Measurements from ENCODE around the gene NOL8. TPM values are rescaled to one million over a fixed set of nuclear protein-coding genes. Genes with fewer than 3 reads are reported as not detected.

Gene NOL8
- total and polyA plus RNA-seq, 2 donors (not counting 1 experiment from before 2014, with no cell fraction given): 19.9 to 91.0 TPM

DNA sequence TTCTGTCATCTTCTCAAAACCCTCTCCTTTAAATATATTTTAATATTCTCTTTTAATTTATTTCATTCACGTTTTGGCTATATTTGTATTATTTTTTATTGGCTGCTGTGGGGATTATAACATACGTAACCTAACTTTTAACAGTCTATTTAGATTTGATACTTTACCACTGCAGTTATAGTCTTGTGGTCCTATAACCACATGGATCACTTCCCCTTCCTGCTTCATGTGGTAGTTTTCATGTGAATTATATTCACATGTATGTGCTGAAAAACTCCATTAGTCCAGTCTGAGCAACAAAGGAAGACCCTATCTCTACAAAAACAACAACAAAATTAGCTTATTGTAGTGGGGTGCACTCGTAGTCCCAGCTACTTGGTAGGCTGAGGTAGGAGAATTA lies 34.9 kb upstream of the NOL8 start:
- Histone ChIP-seq H3K27ac (ENCODE audit: low read length in 2 of 2) (no peak overlapping the region), H2AFZ (ENCODE audit: insufficient read depth, low read depth, low read length, poor library complexity, severe bottlenecking) (no peak overlapping the region), H3K9ac (ENCODE audit: low read length) (no peak overlapping the region), H3K79me2 (ENCODE audit: control insufficient read depth, insufficient read depth, low read length) (no peaks in the 10 kb centered on the region), H3K36me3 (replicated peaks in 1 of 2; ENCODE audit: control extremely low read depth in 1 of 2, control insufficient read depth in 1 of 2, extremely low read depth in 1 of 2, insufficient read depth in 2 of 2, low read length in 1 of 2) (no peaks in the 10 kb centered on the region), H3K4me1 (ENCODE audit: control insufficient read depth in 2 of 2, insufficient read depth in 2 of 2, low read length in 2 of 2) (peaks cover 0 to 9% of the 10 kb centered on the region in 2 donors), H3K4me2 (replicated peaks; ENCODE audit: low read depth, low read length, poor library complexity, severe bottlenecking) (no peak overlapping the region), H3K4me3 (ENCODE audit: control extremely low read depth in 1 of 5, extremely low read depth in 1 of 5, insufficient read depth in 1 of 5, low read depth in 2 of 5, low read length in 4 of 5) (no peak overlapping the region), H4K20me1 (ENCODE audit: control insufficient read depth, insufficient read depth, low read length, poor library complexity, severe bottlenecking) (no peaks in the 10 kb centered on the region), H3K9me3 (ENCODE audit: control extremely low read depth in 1 of 3, control insufficient read depth in 2 of 3, insufficient read depth in 1 of 3, low read length in 2 of 3) (peaks cover 0 to 12% (median 6%) of the 10 kb centered on the region in 3 donors), H3K27me3 (replicated peaks in 1 of 4; ENCODE audit: control extremely low read depth in 1 of 4, control insufficient read depth in 3 of 4, insufficient read depth in 4 of 4, low read length in 3 of 4) (no peaks in the 10 kb centered on the region)
- CTCF ChIA-PET: no interaction called here
- DNase-seq (no peak), ATAC-seq (ENCODE audit: low read depth) (no peak)
- WGBS (ENCODE audit: insufficient coverage): no CpG with 5 or more reads among the region's 3 CpGs
- POLR2A ChIA-PET: no interaction called here
- intact Hi-C loops (cut with micrococcal nuclease): no loop called here
- Mint-ChIP-seq H3K4me3 (no peak overlapping the region), H3K27ac (no peak overlapping the region), H3K27me3 (no peaks in the 10 kb centered on the region), H3K9me3 (ENCODE audit: insufficient read depth) (peaks cover 12% of the 10 kb centered on the region), H3K4me1 (peaks cover 5% of the 10 kb centered on the region)
- TF ChIP-seq, protein P1, sequence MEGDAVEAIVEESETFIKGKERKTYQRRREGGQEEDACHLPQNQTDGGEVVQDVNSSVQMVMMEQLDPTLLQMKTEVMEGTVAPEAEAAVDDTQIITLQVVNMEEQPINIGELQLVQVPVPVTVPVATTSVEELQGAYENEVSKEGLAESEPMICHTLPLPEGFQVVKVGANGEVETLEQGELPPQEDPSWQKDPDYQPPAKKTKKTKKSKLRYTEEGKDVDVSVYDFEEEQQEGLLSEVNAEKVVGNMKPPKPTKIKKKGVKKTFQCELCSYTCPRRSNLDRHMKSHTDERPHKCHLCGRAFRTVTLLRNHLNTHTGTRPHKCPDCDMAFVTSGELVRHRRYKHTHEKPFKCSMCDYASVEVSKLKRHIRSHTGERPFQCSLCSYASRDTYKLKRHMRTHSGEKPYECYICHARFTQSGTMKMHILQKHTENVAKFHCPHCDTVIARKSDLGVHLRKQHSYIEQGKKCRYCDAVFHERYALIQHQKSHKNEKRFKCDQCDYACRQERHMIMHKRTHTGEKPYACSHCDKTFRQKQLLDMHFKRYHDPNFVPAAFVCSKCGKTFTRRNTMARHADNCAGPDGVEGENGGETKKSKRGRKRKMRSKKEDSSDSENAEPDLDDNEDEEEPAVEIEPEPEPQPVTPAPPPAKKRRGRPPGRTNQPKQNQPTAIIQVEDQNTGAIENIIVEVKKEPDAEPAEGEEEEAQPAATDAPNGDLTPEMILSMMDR (IDR thresholded peaks at IDR 0.05): no peak
- no peak for TF ChIP-seq EZH2 (IDR thresholded peaks at IDR 0.05; ENCODE audit: borderline replicate concordance, insufficient read depth, low read depth, low read length, poor library complexity, severe bottlenecking)

DNA sequence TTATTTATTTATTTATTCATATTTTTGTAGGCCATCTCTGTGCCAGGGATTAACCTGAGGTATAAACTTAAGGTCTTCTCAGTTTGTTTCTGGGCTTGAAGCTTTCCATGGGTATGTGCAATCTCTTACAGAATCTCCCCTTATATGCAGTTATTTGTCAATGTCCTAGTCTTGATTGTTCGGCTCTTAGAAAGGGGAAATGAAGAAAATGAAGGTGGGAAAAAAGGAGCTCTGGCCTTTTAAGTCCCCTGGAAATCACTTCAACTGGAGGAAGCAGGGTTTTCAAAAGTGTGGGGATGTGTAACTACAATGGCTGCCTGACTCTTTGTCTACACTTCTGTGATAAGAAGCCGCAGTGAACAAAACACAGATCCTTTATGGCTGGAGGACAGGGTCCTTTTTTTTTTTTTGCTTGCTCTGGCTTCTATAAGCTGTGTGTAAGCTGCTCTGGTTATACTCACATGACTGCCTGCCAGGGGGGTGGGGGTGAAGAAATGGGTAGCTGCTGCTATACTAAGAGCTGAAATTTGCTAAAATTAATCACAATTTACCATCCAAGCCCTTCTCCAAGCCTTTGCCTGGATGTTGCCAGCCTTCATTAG lies 34.3 kb upstream of the NOL8 start:
- peaks cover 15% of the 10 kb centered on the region for H3K9me3 Mint-ChIP-seq (ENCODE audit: insufficient read depth)
- Histone ChIP-seq H3K9me3 (ENCODE audit: control extremely low read depth in 1 of 3, control insufficient read depth in 2 of 3, insufficient read depth in 1 of 3, low read length in 2 of 3) (peaks cover 0 to 12% (median 6%) of the 10 kb centered on the region in 3 donors), H3K79me2 (ENCODE audit: control insufficient read depth, insufficient read depth, low read length) (no peaks in the 10 kb centered on the region), H3K4me1 (ENCODE audit: control insufficient read depth in 2 of 2, insufficient read depth in 2 of 2, low read length in 2 of 2) (peaks cover 0 to 9% of the 10 kb centered on the region in 2 donors), H2AFZ (ENCODE audit: insufficient read depth, low read depth, low read length, poor library complexity, severe bottlenecking) (no peak overlapping the region), H4K20me1 (ENCODE audit: control insufficient read depth, insufficient read depth, low read length, poor library complexity, severe bottlenecking) (no peaks in the 10 kb centered on the region), H3K4me3 (ENCODE audit: control extremely low read depth in 1 of 5, extremely low read depth in 1 of 5, insufficient read depth in 1 of 5, low read depth in 2 of 5, low read length in 4 of 5) (no peak overlapping the region), H3K27me3 (replicated peaks in 1 of 4; ENCODE audit: control extremely low read depth in 1 of 4, control insufficient read depth in 3 of 4, insufficient read depth in 4 of 4, low read length in 3 of 4) (no peaks in the 10 kb centered on the region), H3K4me2 (replicated peaks; ENCODE audit: low read depth, low read length, poor library complexity, severe bottlenecking) (no peak overlapping the region), H3K36me3 (replicated peaks in 1 of 2; ENCODE audit: control extremely low read depth in 1 of 2, control insufficient read depth in 1 of 2, extremely low read depth in 1 of 2, insufficient read depth in 2 of 2, low read length in 1 of 2) (no peaks in the 10 kb centered on the region), H3K9ac (ENCODE audit: low read length) (no peak overlapping the region), H3K27ac (ENCODE audit: low read length in 2 of 2) (no peak overlapping the region)
- no peaks in the 10 kb centered on the region for H3K27me3 Mint-ChIP-seq
- H3K4me1 Mint-ChIP-seq: peaks cover 5% of the 10 kb centered on the region
- POLR2A ChIA-PET: no interaction called here
- ATAC-seq (ENCODE audit: low read depth): no peak
- H3K27ac Mint-ChIP-seq: no peak overlapping the region
- TF ChIP-seq EZH2 (IDR thresholded peaks at IDR 0.05; ENCODE audit: borderline replicate concordance, insufficient read depth, low read depth, low read length, poor library complexity, severe bottlenecking): no peak
- TF ChIP-seq, protein P1 (IDR thresholded peaks at IDR 0.05): no peak
- 90% methylated on average over 1 of the region's 2 CpGs for WGBS (ENCODE audit: insufficient coverage)
- DNase-seq: no peak
- intact Hi-C loops (cut with micrococcal nuclease): no loop called here
- H3K4me3 Mint-ChIP-seq: no peak overlapping the region
- CTCF ChIA-PET: no interaction called here
